DND-41 (cell line): ENCODE data around the gene SPOCD1.

Source experiments
- ATAC-seq: fragments of 200-7000 bp; cut with Tn5 transposase; 3 replicates; pipeline ENCODE4 v1.9.1; 2021; ENCODE audit warnings: low read depth; ENCODE audit not compliant: insufficient read depth
- DNase-seq: peaks from one replicate; pipeline ENCODE4 v3.0.0-alpha.2; 2020
- H2AFZ ChIP-seq: 2 replicates; pipeline ENCODE4 v1.6.0; 2012; ENCODE audit warnings: low read depth, low read length
- H3K27ac ChIP-seq: 2 replicates; pipeline ENCODE4 v1.5.1; 2012; ENCODE audit warnings: low read length, inconsistent platforms
- H3K27me3 ChIP-seq: fragments of 200-600 bp; sonication (generic); 2 replicates; pipeline ENCODE4 v1.6.0; 2012; ENCODE audit warnings: low read length, mild to moderate bottlenecking, inconsistent platforms; ENCODE audit not compliant: insufficient read depth, poor library complexity
- H3K36me3 ChIP-seq: 2 replicates; pipeline ENCODE4 v1.5.1; 2012; ENCODE audit warnings: low read length, inconsistent platforms; ENCODE audit not compliant: insufficient read depth
- H3K4me1 ChIP-seq: 2 replicates; pipeline ENCODE4 v1.5.1; 2012; ENCODE audit warnings: mild to moderate bottlenecking, low read length; ENCODE audit not compliant: insufficient read depth
- H3K4me2 ChIP-seq: 2 replicates; pipeline ENCODE4 v1.6.0; 2012; ENCODE audit warnings: mild to moderate bottlenecking, moderate library complexity, low read length, inconsistent platforms; ENCODE audit not compliant: insufficient read depth
- H3K4me3 ChIP-seq, 2 experiments: fragments of 200-600 bp in 1 of 2; shearing (Covaris generic) in 1 of 2; 2 replicates each; pipeline ENCODE4 v1.5.1; 2012 to 2016; ENCODE audit warnings: inconsistent platforms in 2 of 2, low read length in 2 of 2, mild to moderate bottlenecking in 2 of 2, low read depth in 1 of 2, moderate library complexity in 1 of 2
- H3K79me2 ChIP-seq: 2 replicates; pipeline ENCODE4 v1.6.0; 2012; ENCODE audit warnings: low read length, inconsistent platforms; ENCODE audit not compliant: insufficient read depth
- H3K9ac ChIP-seq: 2 replicates; pipeline ENCODE4 v1.6.0; 2012; ENCODE audit warnings: low read depth, mild to moderate bottlenecking, inconsistent platforms, low read length, moderate library complexity
- H3K9me3 ChIP-seq: 2 replicates; pipeline ENCODE4 v1.5.1; 2012; ENCODE audit warnings: low read length, moderate library complexity, mild to moderate bottlenecking, inconsistent platforms; ENCODE audit not compliant: insufficient read depth, severe bottlenecking
- H4K20me1 ChIP-seq: 2 replicates; pipeline ENCODE4 v1.6.0; 2012; ENCODE audit warnings: low read length; ENCODE audit not compliant: insufficient read depth
- EZH2 ChIP-seq: IDR thresholded peaks from 3 replicates; pipeline ENCODE4 v1.6.1; 2012; ENCODE audit warnings: borderline replicate concordance, low read depth, mild to moderate bottlenecking, moderate library complexity, low read length, inconsistent platforms; ENCODE audit not compliant: severe bottlenecking
- TF ChIP-seq, protein P1 (sequence below): IDR thresholded peaks from 2 replicates; pipeline ENCODE4 v1.5.1; 2012; ENCODE audit warnings: borderline replicate concordance, low read length, moderate library complexity, mild to moderate bottlenecking; ENCODE audit not compliant: poor library complexity, severe bottlenecking; ENCODE audit errors: extremely low read depth

SPOCD1 gene

DNA sequence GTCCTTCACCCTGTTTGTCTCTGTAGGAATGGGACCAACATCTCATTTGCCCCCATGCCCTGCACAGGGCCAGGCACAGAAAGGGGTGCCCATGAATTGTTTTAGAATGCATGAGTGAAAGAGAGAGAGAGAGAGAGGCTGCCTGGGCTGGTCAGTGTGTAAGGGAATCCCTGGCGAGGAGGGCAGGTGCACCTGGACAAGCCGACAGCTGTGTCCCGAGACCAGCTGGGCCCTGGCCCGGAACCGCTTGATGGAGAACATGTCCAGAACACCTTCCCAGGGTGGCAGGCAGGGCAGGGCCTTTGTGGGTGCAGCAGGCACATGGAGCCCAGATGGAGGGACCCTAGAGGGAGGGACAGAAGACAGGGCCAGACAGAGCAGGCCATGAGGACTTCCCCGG is 22.7 kb downstream of the SPOCD1 start:
- Histone ChIP-seq H3K4me2 (no peak overlapping the region), H3K9ac (no peak overlapping the region), H3K36me3 (no peaks in the 10 kb centered on the region), H4K20me1 (no peaks in the 10 kb centered on the region), H3K9me3 (no peaks in the 10 kb centered on the region), H3K27me3 (no peaks in the 10 kb centered on the region), H3K79me2 (no peaks in the 10 kb centered on the region), H3K4me1 (peaks cover 15% of the 10 kb centered on the region), H3K4me3 (no peak overlapping the region), H2AFZ (no peak overlapping the region), H3K27ac (no peak overlapping the region)
- TF ChIP-seq, protein P1, sequence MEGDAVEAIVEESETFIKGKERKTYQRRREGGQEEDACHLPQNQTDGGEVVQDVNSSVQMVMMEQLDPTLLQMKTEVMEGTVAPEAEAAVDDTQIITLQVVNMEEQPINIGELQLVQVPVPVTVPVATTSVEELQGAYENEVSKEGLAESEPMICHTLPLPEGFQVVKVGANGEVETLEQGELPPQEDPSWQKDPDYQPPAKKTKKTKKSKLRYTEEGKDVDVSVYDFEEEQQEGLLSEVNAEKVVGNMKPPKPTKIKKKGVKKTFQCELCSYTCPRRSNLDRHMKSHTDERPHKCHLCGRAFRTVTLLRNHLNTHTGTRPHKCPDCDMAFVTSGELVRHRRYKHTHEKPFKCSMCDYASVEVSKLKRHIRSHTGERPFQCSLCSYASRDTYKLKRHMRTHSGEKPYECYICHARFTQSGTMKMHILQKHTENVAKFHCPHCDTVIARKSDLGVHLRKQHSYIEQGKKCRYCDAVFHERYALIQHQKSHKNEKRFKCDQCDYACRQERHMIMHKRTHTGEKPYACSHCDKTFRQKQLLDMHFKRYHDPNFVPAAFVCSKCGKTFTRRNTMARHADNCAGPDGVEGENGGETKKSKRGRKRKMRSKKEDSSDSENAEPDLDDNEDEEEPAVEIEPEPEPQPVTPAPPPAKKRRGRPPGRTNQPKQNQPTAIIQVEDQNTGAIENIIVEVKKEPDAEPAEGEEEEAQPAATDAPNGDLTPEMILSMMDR, result no peak
- TF ChIP-seq EZH2, result no peak
- DNase-seq, result no peak
- ATAC-seq, result no peak

DNA sequence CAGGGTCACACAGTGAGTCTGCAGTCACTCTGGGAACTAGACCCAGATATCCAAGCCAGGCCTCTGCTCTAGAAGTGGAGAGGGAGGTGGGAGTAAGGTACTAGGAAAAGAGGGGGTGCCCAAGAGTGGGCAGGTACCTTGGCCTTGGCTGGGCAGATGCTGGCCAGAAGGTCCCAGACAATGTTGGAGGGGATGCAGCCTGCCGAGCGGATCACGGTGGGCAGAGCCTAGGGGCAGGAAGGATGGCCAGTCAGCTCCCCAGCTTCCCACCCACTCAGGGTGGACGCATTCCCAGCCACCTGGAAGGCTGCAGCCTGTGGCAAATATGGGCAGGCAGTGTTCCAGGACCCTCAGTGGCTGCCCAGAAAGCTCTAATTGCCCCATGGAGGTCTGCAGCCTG is 23.3 kb downstream of the SPOCD1 start:
- Histone ChIP-seq H2AFZ (no peak overlapping the region), H3K4me1 (peaks cover 19% of the 10 kb centered on the region), H3K27ac (no peak overlapping the region), H3K4me2 (no peak overlapping the region), H4K20me1 (no peaks in the 10 kb centered on the region), H3K79me2 (no peaks in the 10 kb centered on the region), H3K9ac (no peak overlapping the region), H3K27me3 (no peaks in the 10 kb centered on the region), H3K9me3 (no peaks in the 10 kb centered on the region), H3K4me3 (no peak overlapping the region), H3K36me3 (no peaks in the 10 kb centered on the region)
- TF ChIP-seq EZH2, result no peak
- TF ChIP-seq, protein P1, result no peak
- ATAC-seq (no peak), DNase-seq (no peak)

DNA sequence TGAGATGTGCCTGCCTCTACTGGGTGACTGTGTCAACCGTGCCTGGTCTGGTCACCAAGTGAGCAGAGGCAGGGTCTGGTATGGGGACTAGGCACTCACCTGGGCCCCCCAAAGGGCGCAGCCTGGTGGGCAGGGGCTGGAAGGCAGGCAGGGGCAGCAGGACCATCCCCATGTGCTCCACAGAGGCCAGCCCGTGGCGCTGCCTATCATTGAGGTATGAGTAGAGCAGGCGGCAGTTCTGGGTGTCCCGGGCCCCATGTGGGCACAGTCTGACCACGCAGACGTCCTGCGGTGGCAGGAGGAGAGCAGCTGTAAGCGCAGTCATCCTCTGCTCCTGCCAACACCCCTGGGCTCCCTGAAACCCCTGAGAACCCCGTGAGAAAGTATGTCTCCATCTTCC is 23.7 kb downstream of the SPOCD1 start:
- no peak overlapping the region for H3K9ac ChIP-seq
- peaks cover 19% of the 10 kb centered on the region for H3K4me1 ChIP-seq
- H3K36me3 ChIP-seq, result no peaks in the 10 kb centered on the region
- H3K27me3 ChIP-seq, result no peaks in the 10 kb centered on the region
- TF ChIP-seq, protein P1, result no peak
- no peaks in the 10 kb centered on the region for H4K20me1 ChIP-seq
- no peaks in the 10 kb centered on the region for H3K9me3 ChIP-seq
- no peak for DNase-seq
- no peak overlapping the region for H3K4me2 ChIP-seq
- no peak overlapping the region for H3K4me3 ChIP-seq
- H3K79me2 ChIP-seq, result no peaks in the 10 kb centered on the region
- no peak for ATAC-seq
- H2AFZ ChIP-seq, result no peak overlapping the region
- no peak overlapping the region for H3K27ac ChIP-seq
